ENCODE results near the gene SUCO. TPM values are rescaled to one million over a fixed set of nuclear protein-coding genes. Genes with fewer than 3 reads are reported as not detected.

Gene SUCO
- total and polyA plus RNA-seq, 3 donors from 2014 or later = 47.8 to 139 (median 126) TPM

DNA sequence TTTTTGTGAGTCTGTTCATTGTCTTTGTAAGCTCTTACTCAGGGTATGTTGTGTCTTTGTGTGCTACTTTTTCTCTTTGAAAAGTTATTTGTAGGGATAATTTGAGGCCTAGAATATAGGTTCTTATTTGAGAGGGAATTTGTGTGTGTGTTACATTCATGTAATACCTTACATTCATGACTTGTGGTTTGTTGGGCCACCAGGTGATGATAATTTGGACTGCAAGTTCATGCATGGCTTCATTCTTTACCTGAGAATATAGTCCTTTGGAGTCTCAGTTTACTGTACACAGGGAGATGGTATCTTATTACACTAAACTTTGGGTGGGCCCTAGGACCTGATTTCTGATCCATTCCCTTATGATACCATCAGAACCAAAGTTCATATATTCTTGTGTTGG, 74.2 kb downstream of the SUCO start:
- Histone ChIP-seq H3K36me3 (ENCODE audit: low read depth, missing control alignments) (no peaks in the 10 kb centered on the region), H3K4me3 (no peak overlapping the region), H3K27ac (no peak overlapping the region), H3K4me1 (no peaks in the 10 kb centered on the region), H3K9me3 (no peaks in the 10 kb centered on the region), H3K27me3 (no peaks in the 10 kb centered on the region)
- intact Hi-C loops (cut with DNase I; ENCODE audit: low total_unique reads) = no loop called here
- no peak for TF ChIP-seq POLR2A (IDR thresholded peaks at IDR 0.05)
- TF ChIP-seq, protein P1, sequence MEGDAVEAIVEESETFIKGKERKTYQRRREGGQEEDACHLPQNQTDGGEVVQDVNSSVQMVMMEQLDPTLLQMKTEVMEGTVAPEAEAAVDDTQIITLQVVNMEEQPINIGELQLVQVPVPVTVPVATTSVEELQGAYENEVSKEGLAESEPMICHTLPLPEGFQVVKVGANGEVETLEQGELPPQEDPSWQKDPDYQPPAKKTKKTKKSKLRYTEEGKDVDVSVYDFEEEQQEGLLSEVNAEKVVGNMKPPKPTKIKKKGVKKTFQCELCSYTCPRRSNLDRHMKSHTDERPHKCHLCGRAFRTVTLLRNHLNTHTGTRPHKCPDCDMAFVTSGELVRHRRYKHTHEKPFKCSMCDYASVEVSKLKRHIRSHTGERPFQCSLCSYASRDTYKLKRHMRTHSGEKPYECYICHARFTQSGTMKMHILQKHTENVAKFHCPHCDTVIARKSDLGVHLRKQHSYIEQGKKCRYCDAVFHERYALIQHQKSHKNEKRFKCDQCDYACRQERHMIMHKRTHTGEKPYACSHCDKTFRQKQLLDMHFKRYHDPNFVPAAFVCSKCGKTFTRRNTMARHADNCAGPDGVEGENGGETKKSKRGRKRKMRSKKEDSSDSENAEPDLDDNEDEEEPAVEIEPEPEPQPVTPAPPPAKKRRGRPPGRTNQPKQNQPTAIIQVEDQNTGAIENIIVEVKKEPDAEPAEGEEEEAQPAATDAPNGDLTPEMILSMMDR (IDR thresholded peaks at IDR 0.05) = no peak
- DNase-seq = no peak

DNA sequence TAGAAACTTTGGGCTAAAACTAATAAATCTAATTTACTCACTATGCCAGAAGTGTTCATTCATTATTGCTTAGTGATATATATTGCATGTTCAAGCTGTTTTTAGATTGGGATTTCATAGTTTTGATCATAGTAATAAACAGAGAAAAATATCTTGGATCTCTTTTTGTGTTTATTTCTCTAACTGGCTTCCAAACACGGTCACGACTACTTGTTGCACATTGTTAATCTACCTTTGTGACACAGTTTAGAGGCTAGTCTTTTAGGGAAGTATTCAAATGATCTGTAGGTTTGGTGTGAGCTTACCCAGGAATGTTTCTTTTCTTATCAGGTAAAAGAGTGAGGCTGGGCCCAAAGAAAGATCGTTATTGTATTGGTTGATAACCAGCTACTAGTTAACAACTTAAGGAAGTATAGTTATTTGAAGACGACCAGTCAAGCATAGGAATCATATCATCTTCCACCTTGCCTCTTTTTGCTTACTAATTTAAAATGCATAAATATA, 75.2 kb downstream of the SUCO start:
- intact Hi-C loops (cut with DNase I; ENCODE audit: low total_unique reads) = no loop called here
- Histone ChIP-seq H3K27me3 (no peaks in the 10 kb centered on the region), H3K9me3 (no peaks in the 10 kb centered on the region), H3K4me3 (no peak overlapping the region), H3K27ac (no peak overlapping the region), H3K36me3 (ENCODE audit: low read depth, missing control alignments) (no peaks in the 10 kb centered on the region), H3K4me1 (no peaks in the 10 kb centered on the region)
- no peak for DNase-seq
- 49 to 71% methylated on average over 4 of the region's 4 CpGs for WGBS, 2 donors
- TF ChIP-seq, protein P1 (IDR thresholded peaks at IDR 0.05) = no peak
- TF ChIP-seq POLR2A (IDR thresholded peaks at IDR 0.05) = no peak

DNA sequence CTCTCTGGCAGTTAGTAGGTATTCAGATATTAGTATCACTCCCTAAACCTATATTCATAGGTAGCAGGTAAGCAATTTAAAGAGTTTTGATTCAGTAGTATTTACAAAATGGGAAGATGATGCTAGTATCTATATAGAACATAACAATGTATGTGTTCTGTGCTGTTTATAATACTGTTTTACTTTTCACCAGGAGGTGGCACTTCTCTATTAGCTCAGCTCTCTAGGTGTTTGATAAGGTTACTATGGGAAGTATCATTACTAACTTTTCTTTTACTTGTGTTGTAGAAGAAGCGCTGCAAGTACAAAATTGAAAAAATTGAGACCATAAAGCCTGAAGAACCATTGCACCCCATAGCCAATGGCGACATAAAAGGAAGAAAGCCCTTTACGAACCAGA, 76.6 kb downstream of the SUCO start:
- Histone ChIP-seq H3K9me3 (no peaks in the 10 kb centered on the region), H3K36me3 (ENCODE audit: low read depth, missing control alignments) (no peaks in the 10 kb centered on the region), H3K4me1 (no peaks in the 10 kb centered on the region), H3K4me3 (no peak overlapping the region), H3K27me3 (no peaks in the 10 kb centered on the region), H3K27ac (no peak overlapping the region)
- TF ChIP-seq, protein P1 (IDR thresholded peaks at IDR 0.05) = peak in 1 of 3 experiments; percentile 14
- no peak for TF ChIP-seq POLR2A (IDR thresholded peaks at IDR 0.05)
- no peak for DNase-seq
- 94 to 95% methylated on average over 3 of the region's 3 CpGs for WGBS, 2 donors
- intact Hi-C loops (cut with DNase I; ENCODE audit: low total_unique reads) = no loop called here

DNA sequence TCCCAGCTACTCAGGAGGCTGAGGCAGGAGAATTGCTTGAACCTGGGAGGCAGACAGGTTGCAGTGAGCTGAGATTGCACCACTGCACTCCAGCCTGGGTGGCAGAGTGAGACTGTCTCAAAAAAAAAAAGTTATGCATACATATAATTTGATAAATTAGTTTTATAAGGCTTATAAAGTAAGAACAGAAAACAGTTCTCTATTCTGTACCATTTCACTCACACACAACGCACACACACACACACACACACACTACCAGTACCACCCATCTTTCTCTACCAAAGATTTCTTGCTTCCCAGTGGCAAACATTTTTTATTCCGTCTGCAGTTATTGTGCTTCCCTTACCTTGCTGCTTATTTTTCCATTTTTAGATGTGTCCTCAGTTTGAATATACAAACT, 79.5 kb downstream of the SUCO start:
- TF ChIP-seq, protein P1 (IDR thresholded peaks at IDR 0.05) = no peak
- TF ChIP-seq POLR2A (IDR thresholded peaks at IDR 0.05) = no peak
- Histone ChIP-seq H3K27me3 (no peaks in the 10 kb centered on the region), H3K4me3 (no peak overlapping the region), H3K9me3 (no peaks in the 10 kb centered on the region), H3K36me3 (ENCODE audit: low read depth, missing control alignments) (no peaks in the 10 kb centered on the region), H3K27ac (no peak overlapping the region), H3K4me1 (no peaks in the 10 kb centered on the region)
- intact Hi-C loops (cut with DNase I; ENCODE audit: low total_unique reads) = no loop called here
- 72 to 89% methylated on average over 2 of the region's 2 CpGs for WGBS, 2 donors
- no peak for DNase-seq

DNA sequence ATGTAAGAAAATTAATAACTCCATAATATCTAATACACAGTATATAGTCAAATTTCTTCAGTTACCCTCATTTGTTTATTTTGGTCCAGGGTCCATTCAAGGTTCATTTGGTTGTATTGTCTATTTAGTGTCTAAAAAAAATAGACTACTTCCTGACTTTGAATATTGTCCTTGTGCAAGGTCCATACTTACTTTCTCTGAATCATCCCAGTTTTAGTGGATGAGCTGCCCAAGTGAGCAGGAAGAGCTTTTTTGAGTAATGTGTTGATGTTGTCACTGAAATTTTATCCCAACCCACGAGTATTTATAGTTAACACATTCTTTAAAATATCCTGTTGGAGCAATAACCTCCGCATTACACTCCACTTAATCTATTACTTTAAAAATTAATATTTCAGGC, 80.3 kb downstream of the SUCO start:
- intact Hi-C loops (cut with DNase I; ENCODE audit: low total_unique reads) = no loop called here
- Histone ChIP-seq H3K27ac (no peak overlapping the region), H3K4me3 (no peak overlapping the region), H3K4me1 (no peaks in the 10 kb centered on the region), H3K27me3 (no peaks in the 10 kb centered on the region), H3K9me3 (no peaks in the 10 kb centered on the region), H3K36me3 (ENCODE audit: low read depth, missing control alignments) (no peaks in the 10 kb centered on the region)
- no peak for TF ChIP-seq POLR2A (IDR thresholded peaks at IDR 0.05)
- TF ChIP-seq, protein P1 (IDR thresholded peaks at IDR 0.05) = no peak
- 87 to 93% methylated on average over 2 of the region's 2 CpGs for WGBS, 2 donors
- no peak for DNase-seq
